GM21423 (cell line): Measurements from ENCODE around the gene PCSK5.
"Not testable (repeated sequence)": the region's sequence is repeated elsewhere in the genome, so short reads cannot be mapped to it uniquely, and the experiment has no call there.

Experiments
- ATAC-seq: cut with Tn5 transposase; IDR thresholded peaks from one replicate; pipeline ENCODE4 v1.9.1; 2021; ENCODE audit warnings: mild to moderate bottlenecking, moderate library complexity; ENCODE audit not compliant: unreplicated experiment

The PCSK5 gene

GRCh38 chr9:75962013-75962661 lies 71.7 kb downstream of the PCSK5 start:
- ATAC-seq: no peak

GRCh38 chr9:75962662-75963036 lies 72.2 kb downstream of the PCSK5 start:
- no peak for ATAC-seq

- ATAC-seq: not testable (repeated sequence)
These were observed 72.8 kb downstream of the PCSK5 start for GRCh38 chr9:75963321-75963720.

- ATAC-seq: no peak
These were observed 74.0 kb downstream of the PCSK5 start for GRCh38 chr9:75964427-75964826.

- ATAC-seq: no peak
These were observed 74.8 kb downstream of the PCSK5 start for GRCh38 chr9:75965231-75965630.

- no peak for ATAC-seq
These were observed 77.1 kb downstream of the PCSK5 start for GRCh38 chr9:75967556-75967955.

- ATAC-seq: no peak
These were observed 83.7 kb downstream of the PCSK5 start for GRCh38 chr9:75974016-75974766.

GRCh38 chr9:75975071-75975470 lies 84.6 kb downstream of the PCSK5 start:
- no peak for ATAC-seq

GRCh38 chr9:75976549-75976948 lies 86.1 kb downstream of the PCSK5 start:
- ATAC-seq: no peak

GRCh38 chr9:75979362-75979761 lies 88.9 kb downstream of the PCSK5 start:
- ATAC-seq: no peak

GRCh38 chr9:75983319-75984045 lies 93.0 kb downstream of the PCSK5 start:
- ATAC-seq: no peak

- no peak for ATAC-seq
These were observed 95.0 kb downstream of the PCSK5 start for GRCh38 chr9:75985515-75985914.

- ATAC-seq: no peak
These were observed 98.2 kb downstream of the PCSK5 start for GRCh38 chr9:75988663-75989062.

- no peak for ATAC-seq
These were observed 99.7 kb downstream of the PCSK5 start for GRCh38 chr9:75990156-75990555.

GRCh38 chr9:75990576-75991304 lies 100.3 kb downstream of the PCSK5 start:
- no peak for ATAC-seq

GRCh38 chr9:75992482-75993206 lies 102.2 kb downstream of the PCSK5 start:
- no peak for ATAC-seq

- no peak for ATAC-seq
These were observed 103.0 kb downstream of the PCSK5 start for GRCh38 chr9:75993434-75993833.

GRCh38 chr9:75995066-75995465 lies 104.6 kb downstream of the PCSK5 start:
- no peak for ATAC-seq

GRCh38 chr9:75996726-75997125 lies 106.3 kb downstream of the PCSK5 start:
- no peak for ATAC-seq

GRCh38 chr9:75997206-75997605 lies 106.7 kb downstream of the PCSK5 start:
- no peak for ATAC-seq
